Measurements from ENCODE around the gene TMEM270.
"Not testable (repeated sequence)": the region's sequence is repeated elsewhere in the genome, so short reads cannot be mapped to it uniquely, and the experiment has no call there.

TMEM270 gene, protein sequence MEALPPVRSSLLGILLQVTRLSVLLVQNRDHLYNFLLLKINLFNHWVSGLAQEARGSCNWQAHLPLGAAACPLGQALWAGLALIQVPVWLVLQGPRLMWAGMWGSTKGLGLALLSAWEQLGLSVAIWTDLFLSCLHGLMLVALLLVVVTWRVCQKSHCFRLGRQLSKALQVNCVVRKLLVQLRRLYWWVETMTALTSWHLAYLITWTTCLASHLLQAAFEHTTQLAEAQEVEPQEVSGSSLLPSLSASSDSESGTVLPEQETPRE

DNA sequence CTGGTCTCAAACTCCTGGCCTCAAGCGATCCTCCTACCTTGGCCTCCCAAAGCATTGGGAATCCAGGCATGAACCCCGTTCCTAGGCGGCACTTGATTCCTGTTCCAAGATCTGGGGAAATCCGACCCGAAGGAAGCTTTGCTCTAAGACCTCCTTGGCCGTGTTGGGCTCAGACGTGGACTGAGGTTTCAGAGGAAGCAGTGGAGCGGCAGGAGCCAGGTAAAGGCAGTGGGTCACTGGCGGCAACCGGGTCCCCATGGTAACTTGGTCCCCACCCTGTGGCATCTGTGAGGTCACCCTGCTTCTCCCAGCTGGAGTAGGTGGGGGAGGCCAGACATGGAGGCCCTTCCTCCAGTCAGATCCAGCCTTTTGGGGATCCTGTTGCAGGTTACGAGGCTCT, at the start of gene TMEM270:
TMEM270 (plus strand) TSS at position 301 of the 400 bp plus-strand sequence; CDS start at position 337, 36 bp downstream.
- DNase-seq: no peak

DNA sequence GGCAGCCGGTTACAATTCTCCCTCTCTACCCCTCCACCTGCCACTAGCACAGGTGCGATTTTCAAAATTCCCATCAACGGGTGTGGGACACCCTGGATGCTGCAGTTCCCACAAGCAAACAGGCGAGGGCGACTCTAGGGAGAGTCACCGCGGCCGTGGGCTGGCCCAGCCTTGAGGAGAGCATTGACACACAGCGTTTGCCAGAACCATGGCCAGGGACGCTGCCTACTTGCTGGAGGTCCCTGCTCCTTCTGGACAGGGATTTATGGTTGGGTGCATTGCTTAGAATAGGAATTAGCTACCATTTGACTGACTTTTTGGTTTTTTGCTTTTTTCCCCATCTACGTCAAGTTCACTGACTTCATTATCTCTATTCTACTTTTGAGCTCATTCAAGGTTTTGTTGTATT, 49.2 kb upstream of the TMEM270 start:
- DNase-seq: peak; percentile 31

DNA sequence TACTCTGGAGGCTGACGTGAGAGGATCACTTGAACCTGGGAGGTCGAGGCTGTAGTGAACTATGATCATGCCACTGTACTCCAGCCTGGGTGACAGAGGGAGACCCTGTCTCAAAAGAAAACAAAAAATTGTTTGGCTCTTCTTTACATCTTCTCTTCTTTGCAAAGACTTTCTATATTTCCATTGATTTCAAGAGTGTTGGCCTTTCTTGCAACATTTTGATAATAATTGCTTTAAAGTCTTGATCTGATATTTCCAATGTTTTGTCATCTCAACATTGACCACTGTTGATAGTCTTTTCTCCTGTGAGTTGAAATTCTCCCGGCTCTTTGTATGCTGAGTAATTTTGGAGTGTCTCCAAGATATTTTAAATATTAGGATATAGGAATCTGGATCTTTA, 48.0 kb upstream of the TMEM270 start:
- DNase-seq: no peak

DNA sequence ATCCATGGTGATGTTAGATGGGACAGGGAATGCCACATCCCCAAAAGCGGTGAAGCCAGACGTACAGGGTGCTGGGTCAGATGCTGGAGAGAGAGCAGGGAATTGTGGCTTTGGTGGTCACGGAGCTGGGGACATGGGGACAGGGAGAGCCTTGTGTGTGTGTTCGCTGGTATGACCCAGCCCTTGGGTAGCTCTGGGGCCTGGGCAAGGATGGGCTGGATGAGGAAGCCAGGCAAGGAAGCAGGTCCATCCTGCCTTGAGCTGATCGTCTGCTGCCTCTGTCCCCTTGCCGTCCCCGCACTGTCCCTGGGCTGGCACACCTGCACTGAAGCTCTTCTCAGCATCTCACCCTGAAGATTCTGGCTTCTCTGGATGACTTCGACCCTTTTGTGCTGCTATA, 45.5 kb upstream of the TMEM270 start:
- DNase-seq: no peak

DNA sequence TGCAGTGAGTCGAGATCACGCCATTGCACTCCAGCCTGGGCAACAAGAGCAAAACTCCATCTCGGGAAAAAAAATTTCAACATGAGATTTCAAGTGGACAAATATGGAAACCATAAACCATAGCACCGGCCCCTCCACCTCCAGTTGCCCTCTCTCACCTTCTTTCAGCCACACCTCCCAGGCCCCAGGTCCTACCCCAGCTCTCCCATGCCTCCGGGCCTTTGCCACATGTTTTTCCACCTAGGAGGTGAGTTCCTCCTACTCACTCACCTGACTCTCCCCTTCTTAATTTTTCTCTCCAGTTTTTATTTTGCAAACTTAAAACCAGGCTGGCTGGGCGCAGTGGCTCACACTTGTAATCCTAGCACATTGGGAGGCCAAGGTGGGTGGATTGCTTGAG, 43.8 kb upstream of the TMEM270 start:
- DNase-seq: no peak

DNA sequence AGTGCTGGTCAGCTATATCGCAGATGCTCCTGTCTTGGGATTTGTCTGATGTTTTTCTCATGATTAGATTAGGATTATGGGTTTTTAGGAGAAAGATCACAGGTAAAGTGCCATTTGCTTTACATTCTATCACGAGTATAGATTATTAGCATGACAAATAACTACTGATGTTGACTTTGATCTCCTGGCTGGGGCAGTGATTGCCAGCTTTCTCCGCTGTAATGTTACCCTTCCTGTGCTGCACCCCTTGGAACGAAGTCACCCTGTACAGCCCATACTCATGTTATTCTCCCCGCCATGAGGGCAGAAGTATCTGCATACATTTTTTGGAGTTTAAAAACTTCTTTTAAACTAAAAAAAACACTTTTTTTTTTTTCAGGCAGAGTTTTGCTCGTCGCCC, 40.9 kb upstream of the TMEM270 start:
- no peak for DNase-seq

DNA sequence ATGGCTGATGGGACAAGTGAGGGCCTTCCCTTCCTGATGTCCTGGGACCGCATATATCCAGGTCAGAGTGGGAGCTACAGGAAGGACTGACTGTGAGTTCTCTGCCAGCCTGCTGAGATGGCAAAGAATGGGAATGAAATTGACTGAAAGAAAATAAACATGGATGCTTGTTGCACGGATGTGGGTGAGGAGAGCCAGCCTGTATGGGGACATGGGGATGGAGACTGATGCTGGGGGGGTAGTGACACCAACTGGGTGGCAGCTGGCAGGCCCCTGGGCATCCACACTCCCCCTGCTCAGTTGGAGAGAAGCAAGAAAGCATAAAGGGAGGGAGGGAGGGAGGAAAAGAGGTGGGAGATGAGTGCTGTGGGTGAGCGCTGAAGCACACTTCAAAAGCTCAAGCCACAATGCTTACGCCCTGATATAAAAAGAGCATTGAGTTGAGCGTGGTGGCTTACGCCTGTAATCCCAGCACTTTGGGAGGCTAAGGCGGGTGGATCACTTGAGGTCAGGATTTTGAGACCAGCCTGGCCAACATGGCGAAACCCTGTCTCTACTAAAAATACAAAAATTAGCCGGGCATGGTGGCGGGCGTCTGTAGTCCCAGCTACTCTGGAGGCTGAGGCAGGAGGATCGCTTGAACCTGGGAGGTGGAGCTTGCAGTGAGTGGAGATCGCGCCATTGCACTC, 39.2 kb upstream of the TMEM270 start:
- not testable (repeated sequence) for DNase-seq

DNA sequence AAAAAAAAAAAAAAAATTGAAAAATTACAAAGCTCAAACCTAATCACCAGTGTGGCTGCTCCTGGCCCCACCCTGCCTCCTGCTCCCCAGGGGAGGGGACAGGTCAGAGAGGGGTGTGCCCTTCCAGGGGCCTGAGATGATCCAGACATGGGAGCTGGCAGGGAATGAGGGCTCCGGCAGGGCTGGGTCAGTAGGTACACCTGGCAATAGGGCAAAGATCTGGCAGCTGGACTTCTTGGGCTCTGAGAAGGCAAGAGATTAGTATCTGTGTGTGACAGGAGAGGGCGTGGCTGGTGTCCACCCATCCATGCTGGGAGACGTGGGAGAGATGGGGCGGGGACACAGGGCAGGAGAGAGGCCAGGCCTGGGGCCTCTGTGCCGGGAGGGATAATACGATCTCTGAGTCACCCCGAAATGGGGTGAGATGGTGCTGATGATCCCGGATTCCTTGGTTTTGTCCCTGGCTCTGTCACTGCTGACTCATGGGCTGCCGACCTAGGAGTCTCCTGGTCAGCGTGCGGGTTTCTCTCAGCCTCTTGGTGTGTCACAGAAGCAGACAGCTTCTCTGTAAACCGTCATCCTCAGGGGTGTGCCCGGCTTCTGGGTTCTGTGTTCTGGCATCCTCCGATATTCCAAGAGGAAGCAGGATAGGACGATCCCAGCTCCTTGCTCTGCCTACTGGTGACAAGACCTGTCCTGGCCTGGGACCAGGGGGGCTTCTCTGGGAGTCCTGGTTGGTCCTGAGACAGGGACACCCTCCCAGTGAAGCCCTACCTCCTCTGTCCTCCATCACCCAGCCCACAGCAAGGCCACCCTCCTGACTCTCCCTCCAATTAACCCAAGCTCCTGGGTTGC, 38.4 kb upstream of the TMEM270 start:
- no peak for DNase-seq

DNA sequence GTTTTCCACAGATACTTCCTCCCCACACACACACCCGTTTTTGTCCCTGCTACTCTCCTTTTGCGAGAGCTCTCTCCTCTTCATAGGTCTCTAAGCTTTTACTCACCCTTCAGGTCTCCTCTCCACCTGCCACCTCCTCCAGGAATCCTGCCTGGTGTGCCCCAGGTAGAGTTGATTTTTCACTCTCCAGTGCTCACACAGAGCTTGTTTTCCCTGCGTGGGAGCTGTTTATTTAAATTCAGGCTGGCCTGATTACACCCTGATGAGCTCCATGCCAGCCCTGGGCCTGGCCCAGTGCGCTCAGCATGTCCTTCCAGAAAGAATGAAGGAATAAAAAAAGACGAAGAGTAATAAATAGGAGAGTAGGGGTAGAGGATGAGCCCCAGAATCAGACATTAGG, 37.7 kb upstream of the TMEM270 start:
- no peak for DNase-seq

DNA sequence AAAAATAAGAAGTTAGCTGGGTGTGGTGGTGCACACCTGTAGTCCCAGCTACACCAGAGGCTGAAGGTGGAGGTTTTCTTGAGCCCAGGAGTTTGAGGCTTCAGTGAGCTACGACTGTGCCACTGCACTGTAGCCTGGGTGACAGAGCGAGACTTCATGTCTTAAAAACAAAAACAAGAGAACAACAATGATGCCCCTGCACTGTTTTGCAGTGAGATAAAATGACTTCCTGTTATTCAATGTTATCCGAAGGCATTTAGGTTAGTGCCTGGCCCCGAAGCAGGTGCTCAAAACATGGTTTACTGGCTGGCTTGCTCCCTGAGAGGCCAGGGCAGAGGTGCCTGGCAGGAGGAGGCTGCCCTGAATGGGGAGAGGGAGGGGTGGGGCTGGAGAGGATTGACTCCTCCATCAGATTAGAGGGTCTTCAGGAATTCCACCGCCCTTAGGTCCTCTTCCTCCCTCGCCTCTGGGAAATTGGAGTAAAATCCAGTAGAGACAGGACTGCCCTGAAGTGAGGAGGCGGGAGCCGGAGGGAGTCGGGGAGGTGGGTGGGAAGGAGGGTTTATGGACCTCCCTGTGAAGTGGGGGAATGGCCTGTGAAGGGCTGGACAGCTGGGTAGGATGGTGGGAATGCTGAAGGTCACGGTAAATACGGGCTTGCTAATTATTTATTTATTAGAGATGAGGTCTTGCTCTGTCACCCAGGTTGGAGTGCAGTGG, 36.9 kb upstream of the TMEM270 start:
- no peak for DNase-seq

DNA sequence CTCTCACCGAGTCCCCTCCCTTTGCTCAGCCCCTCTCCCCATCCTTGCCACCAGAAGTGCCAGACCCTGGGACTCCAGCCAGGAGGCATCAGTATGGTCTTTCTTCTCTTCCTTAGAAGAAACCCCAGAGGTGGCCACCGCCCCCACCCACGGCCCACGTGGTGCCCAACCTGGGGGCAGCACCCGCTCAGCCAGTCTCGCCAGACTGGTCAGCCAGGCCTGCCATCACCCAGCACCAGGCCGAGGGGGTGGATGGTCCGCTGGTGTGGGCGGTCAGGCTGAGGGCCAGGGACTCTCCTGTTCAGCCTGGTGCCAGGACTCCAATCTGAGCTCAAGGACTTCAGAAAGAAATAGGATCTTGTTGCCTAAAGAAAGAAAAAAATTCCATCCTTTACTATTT, 36.0 kb upstream of the TMEM270 start:
- DNase-seq: no peak

DNA sequence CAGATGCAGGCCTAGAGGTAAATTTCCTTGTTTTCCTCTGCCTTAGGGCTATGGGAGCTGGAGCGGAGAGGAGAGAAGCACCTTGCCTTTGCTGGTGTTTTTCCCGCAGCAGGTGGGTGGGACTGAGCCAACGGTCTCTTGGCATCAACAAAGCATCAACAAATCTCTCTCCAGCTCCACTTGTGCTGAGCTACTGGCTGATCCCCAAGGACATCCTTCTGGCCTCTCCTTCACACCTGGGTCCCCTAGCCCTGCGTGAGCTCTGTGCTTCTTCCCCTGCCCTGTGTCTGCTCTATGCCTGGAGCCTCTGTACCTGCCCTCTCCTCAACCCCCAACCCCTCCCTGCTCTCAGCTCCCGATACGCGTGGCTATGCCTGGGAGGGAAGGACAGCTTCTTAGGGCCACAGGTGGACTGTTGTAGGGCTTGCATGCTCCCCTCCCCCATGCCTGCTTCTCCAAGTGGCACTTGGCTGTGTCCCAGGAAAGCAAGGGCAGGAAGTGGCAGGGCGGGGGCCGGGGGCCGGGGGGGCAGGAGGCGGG, 33.3 kb upstream of the TMEM270 start:
- no peak for DNase-seq

DNA sequence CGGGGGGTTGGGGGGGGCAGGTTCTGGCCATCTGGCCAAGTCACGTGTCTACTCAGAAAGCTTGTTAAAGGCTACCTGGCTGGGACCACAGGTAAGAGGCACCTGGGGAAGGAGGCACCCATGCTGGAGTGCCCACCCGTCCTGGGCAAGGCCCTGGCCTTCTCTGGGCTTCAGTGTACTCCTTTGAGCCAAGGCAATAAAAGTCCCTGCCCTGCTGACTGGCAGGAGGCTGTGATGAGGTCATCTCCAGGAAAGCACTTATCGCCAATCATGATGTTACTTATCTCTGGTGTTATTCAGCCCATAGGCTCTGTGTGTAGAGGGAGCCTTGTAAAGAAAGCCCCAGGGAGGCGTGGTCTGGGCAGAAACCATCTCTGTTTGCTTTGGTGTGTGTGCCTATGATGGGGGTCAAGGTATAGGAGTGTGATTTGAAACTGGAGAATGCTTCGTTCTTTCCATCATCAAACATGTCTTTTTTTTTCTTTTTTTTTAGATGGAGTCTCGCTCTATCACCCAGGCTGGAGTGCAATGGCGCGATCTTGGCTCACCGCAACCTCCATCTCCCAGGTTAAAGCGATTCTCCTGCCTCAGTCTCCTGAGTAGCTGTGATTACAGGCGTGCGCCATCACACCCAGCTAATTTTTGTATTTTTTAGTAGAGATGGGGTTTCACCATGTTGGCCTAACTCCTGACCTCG, 32.7 kb upstream of the TMEM270 start:
- no peak for DNase-seq

DNA sequence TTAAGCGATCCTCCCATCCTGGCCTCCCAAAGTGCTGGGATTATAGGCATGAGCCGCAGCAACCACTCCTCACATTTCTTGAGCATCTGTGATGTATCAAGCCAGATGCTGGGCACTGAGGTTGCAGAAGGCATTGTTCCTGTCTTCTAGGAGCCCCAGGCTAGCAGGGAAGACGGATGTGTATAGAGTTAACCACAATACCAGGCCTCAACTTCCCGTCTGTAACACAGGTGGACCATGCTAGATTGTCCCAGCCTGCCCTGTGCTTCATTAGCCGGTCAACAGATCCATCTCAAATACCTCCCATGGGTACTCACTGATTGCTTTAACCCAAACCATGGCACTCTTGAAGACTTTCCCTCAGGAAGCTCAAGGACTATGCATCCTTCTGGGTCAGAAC, 32.0 kb upstream of the TMEM270 start:
- DNase-seq: no peak

DNA sequence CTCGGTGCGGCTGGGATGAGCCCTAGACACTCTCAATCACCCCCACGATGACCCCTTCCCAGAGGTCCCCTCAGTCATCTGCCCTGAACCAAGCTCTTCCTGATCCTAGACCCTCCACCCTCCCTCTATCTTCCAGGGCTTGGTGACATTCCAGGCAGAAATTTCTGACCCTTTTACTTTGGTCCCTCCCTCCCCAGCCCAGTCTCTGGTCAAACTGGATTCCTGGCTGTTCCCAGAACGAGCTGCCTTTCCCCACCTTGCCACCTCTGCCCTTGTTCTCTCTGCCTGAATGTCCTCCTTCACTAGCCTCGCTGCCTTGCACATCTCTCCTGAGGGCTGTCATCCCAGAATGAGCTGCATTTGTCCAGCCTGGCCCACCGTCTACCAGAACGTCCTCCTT, 31.5 kb upstream of the TMEM270 start:
- no peak for DNase-seq

DNA sequence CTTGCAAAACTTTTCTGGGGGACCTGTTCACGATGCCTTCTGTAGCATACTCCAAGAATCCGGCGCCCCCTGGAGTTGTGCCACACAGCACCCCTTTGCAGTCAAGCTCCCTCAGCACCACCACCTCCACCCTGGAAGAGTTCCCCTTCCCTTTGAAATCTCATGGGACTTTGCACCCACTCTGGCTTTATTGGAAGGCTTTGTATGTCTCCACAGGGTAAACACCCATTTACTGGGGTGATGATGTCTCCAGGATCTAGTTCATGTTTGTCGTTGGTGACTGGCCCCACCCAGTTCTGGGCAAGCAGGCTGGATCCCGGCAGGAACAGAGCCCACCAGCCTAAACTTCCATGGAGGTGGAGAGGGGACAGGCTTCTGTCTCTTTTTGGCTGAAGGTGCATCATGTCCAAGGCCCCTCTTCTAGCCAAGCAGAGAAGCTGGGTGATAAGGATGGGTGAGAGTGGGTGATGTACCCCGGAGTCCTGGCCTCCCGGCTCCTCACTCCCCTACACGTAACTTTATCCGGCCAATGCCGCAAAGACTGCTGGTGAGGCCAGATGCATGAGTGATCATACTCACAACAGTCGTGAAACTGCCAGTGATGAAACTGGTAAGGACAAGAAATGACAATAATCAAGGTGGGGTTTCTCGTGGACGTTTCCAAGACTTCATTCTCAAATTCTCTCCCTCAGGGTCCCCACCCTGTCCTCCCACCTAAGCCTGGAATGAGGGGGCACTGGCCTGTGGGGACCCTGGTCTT, 30.9 kb upstream of the TMEM270 start:
- no peak for DNase-seq

DNA sequence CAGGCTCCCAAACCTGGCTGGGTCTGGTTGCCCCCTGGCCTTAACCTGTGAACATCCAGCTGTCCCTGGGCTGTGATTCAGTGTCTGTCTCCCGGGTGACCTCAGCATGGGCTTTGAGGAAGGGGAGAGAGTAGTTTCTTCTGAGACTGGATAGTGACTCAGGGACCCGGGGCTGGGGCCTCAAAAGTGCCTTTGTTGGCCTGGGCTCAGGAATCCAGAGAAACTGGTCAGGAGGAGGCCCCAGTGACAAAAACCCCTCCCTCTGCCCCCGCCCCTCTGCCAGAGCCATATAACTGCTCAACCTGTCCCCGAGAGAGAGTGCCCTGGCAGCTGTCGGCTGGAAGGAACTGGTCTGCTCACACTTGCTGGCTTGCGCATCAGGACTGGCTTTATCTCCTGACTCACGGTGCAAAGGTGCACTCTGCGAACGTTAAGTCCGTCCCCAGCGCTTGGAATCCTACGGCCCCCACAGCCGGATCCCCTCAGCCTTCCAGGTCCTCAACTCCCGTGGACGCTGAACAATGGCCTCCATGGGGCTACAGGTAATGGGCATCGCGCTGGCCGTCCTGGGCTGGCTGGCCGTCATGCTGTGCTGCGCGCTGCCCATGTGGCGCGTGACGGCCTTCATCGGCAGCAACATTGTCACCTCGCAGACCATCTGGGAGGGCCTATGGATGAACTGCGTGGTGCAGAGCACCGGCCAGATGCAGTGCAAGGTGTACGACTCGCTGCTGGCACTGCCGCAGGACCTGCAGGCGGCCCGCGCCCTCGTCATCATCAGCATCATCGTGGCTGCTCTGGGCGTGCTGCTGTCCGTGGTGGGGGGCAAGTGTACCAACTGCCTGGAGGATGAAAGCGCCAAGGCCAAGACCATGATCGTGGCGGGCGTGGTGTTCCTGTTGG, 30.0 kb upstream of the TMEM270 start, which contains the start of gene CLDN4:
CLDN4 (plus strand) TSS at position 316 of the 903 bp plus-strand sequence; CDS start at position 522, 206 bp downstream.
- no peak for DNase-seq

DNA sequence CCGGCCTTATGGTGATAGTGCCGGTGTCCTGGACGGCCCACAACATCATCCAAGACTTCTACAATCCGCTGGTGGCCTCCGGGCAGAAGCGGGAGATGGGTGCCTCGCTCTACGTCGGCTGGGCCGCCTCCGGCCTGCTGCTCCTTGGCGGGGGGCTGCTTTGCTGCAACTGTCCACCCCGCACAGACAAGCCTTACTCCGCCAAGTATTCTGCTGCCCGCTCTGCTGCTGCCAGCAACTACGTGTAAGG, 29.4 kb upstream of the TMEM270 start:
- DNase-seq: no peak

DNA sequence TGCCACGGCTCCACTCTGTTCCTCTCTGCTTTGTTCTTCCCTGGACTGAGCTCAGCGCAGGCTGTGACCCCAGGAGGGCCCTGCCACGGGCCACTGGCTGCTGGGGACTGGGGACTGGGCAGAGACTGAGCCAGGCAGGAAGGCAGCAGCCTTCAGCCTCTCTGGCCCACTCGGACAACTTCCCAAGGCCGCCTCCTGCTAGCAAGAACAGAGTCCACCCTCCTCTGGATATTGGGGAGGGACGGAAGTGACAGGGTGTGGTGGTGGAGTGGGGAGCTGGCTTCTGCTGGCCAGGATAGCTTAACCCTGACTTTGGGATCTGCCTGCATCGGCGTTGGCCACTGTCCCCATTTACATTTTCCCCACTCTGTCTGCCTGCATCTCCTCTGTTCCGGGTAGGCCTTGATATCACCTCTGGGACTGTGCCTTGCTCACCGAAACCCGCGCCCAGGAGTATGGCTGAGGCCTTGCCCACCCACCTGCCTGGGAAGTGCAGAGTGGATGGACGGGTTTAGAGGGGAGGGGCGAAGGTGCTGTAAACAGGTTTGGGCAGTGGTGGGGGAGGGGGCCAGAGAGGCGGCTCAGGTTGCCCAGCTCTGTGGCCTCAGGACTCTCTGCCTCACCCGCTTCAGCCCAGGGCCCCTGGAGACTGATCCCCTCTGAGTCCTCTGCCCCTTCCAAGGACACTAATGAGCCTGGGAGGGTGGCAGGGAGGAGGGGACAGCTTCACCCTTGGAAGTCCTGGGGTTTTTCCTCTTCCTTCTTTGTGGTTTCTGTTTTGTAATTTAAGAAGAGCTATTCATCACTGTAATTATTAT, 28.9 kb upstream of the TMEM270 start:
- no peak for DNase-seq

DNA sequence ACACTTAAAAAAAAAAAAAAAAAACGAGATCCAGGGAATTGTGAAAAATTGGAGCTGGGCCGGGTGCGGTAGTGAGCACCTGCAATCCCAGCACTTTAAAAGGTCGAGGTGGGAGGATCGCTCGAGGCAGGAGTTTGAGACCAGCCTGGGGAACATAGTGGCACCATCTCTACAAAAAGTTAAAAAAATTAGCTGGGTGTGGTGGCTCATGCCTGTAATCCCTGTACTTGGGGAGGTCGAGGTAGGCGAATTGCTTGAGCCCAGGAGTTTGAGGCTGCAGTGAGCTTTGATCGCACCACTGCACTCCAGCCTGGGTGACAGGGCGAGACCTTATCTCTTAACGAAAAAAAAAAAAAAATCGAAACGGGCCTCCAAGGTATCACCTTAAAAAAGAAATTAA, 28.2 kb upstream of the TMEM270 start:
- DNase-seq: no peak

Data from stimulated activated naive CD4-positive, alpha-beta T cell treated with Interleukin-2 at 50 U/mL for 16 hours (primary cell).